Measurements from ENCODE around the gene IDH3B. TPM values are rescaled to one million over a fixed set of nuclear protein-coding genes. Genes with fewer than 3 reads are reported as not detected.

The IDH3B gene
- total RNA-seq, 2 experiments from 2014 or later, result 100 to 103 TPM

DNA sequence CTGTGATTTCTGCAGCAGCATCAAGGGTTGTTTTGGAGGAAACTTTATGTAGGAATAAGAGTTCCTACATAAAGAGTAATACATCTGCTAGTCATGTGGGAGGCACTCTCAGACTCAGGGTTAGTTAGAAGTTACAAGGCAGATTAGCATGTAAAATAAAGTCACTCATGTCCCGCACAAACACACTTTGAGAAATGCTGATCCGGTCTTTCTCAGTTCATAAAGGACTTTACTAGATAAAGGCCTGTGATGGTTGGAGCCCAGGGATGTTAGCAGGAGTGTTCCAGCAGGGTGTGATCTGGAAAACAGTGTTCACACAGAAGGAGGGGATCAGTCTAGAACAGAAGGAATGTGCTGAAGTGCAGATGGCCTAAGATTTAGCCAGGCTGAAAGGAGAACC lies 44.7 kb downstream of the IDH3B start:
- Mint-ChIP-seq H3K27ac (no peak overlapping the region), H3K4me3 (no peak overlapping the region), H3K4me1 (no peaks in the 10 kb centered on the region), H3K36me3 (ENCODE audit: low read depth) (no peaks in the 10 kb centered on the region), H3K27me3 (peaks cover 14% of the 10 kb centered on the region), H3K9me3 (no peaks in the 10 kb centered on the region)
- DNase-seq, result no peak
- ChIA-PET POLR2A (no interaction called here), CTCF (no interaction called here)

DNA sequence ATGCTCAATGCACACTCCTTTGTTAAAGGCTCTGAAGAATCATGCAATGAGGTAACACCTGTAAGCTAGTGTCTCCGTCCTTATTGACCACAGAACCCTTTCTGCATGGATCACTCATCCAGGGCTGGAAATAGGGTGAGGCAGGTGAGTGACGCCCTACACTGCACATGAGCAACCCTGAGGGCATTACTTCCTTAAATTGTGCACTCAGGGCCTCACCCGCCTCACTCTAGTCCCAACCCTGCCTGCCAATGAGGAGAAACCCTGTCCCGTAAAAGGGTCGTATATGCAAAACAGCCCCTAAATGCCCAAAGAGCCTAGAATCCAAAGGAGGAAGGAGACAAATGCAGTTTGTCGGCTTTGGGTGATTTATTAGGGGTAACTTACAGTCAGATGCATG lies 45.2 kb downstream of the IDH3B start:
- Mint-ChIP-seq H3K4me1 (no peaks in the 10 kb centered on the region), H3K36me3 (ENCODE audit: low read depth) (no peaks in the 10 kb centered on the region), H3K9me3 (no peaks in the 10 kb centered on the region), H3K4me3 (no peak overlapping the region), H3K27ac (no peak overlapping the region), H3K27me3 (peaks cover 14% of the 10 kb centered on the region)
- CTCF ChIA-PET, result no interaction called here
- DNase-seq, result no peak
- POLR2A ChIA-PET, result no interaction called here

DNA sequence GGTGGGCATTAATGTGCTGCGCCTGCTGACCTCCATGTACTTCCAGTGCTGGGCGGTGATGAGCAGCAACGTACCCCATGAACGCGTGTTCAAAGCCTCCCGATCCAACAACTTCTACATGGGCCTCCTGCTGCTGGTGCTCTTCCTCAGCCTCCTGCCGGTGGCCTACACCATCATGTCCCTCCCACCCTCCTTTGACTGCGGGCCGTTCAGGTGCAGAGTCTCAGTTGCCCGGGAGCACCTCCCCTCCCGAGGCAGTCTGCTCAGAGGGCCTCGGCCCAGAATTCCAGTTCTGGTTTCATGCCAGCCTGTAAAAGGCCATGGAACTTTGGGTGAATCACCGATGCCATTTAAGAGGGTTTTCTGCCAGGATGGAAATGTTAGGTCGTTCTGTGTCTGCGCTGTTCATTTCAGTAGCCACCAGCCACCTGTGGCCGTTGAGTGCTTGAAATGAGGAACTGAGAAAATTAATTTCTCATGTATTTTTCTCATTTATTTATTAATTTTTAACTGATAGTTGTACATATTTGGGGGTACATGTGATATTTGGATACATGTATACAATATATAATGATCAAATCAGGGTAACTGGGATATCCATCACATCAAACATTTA lies 46.8 kb downstream of the IDH3B start:
- Mint-ChIP-seq H3K27ac (no peak overlapping the region), H3K9me3 (no peaks in the 10 kb centered on the region), H3K4me3 (no peak overlapping the region), H3K4me1 (no peaks in the 10 kb centered on the region), H3K27me3 (peaks cover 13% of the 10 kb centered on the region), H3K36me3 (ENCODE audit: low read depth) (no peaks in the 10 kb centered on the region)
- CTCF ChIA-PET, result no interaction called here
- DNase-seq, result no peak
- POLR2A ChIA-PET, result no interaction called here

DNA sequence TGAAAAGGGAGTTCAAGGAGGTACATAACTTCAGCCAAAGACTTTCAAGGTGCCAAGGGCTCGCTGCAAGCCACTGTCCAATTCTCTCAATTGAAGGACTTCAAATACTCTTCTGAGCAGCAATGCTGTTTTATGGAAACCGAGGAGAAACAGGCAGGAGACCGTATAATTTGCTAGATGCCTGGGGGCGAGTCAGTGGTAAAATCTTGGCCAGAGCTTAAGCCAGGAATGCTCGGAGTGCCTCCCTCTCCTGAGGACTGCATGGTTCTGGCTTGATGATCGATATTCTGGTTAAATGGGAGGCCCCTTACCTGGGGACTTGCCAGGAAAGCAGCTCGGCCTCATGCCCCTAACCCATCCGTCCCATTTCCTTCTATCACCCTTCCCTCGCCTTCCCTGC lies 47.4 kb downstream of the IDH3B start:
- no peak for DNase-seq
- ChIA-PET POLR2A (no interaction called here), CTCF (no interaction called here)
- Mint-ChIP-seq H3K4me3 (no peak overlapping the region), H3K27me3 (peaks cover 15% of the 10 kb centered on the region), H3K9me3 (no peaks in the 10 kb centered on the region), H3K4me1 (no peaks in the 10 kb centered on the region), H3K27ac (no peak overlapping the region), H3K36me3 (ENCODE audit: low read depth) (no peaks in the 10 kb centered on the region)

DNA sequence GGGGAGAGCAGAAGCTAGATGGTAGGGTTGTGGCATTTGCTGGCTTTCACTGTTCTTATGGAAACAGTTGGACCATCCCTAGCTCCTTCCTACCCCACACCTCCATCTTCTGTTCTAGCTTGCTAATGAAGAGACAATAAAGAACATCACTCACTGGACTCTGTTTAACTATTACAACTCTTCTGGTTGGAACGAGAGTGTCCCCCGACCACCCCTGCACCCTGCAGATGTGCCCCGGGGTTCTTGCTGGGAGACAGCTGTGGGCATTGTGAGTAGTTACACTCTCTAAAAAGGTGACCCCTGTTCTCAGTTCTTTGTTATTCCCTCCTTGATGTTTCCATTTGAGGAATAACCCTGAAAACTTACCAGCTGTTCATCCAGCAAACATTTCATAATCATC lies 51.9 kb downstream of the IDH3B start:
- H3K4me3 Mint-ChIP-seq, result no peak overlapping the region
- POLR2A ChIA-PET, result no interaction called here
- no peak overlapping the region for H3K27ac Mint-ChIP-seq
- CTCF ChIA-PET, result no interaction called here
- no peak for DNase-seq
- no peaks in the 10 kb centered on the region for H3K4me1 Mint-ChIP-seq
- H3K36me3 Mint-ChIP-seq (ENCODE audit: low read depth), result peaks cover 2% of the 10 kb centered on the region
- H3K9me3 Mint-ChIP-seq, result peaks cover 5% of the 10 kb centered on the region
- peaks cover 23% of the 10 kb centered on the region for H3K27me3 Mint-ChIP-seq

DNA sequence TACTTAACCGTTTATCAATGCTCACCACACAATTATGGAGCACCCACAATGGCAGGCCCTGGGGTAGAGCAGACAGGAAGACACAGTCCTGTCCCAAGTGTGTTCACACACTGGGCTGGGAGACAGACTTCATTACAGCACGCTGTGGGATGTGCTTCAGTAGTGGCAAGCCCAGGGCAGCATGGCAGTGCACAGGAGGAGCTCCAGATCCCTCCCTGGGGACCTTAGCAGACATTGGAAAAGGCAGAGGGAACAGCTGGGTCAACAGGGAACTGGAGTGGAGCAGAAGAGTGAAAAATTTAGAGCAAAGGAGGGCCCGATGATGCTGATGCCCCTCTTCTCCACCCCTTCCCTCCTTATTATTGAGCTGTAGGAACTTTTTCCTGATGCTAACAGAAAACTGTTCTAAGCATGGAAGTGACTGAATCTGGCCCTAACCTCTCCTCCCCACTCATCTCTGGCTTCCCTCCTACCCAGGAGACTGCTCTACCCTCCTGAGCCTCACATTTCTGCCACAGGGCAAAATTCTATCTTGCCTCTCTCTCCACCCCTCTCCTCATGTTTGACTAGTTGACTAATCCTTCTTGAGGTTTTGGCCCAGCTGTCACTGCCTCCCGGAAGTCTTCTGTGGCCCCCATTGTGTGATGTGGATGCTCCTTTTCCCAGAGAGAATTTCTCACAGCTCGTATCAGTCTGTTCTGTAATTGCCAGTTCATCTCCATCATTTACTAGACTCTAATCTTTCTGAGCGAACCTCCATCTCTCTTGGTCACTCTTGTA lies 52.9 kb downstream of the IDH3B start:
- Mint-ChIP-seq H3K4me3 (no peak overlapping the region), H3K27me3 (peaks cover 22% of the 10 kb centered on the region), H3K27ac (no peak overlapping the region), H3K9me3 (peaks cover 5% of the 10 kb centered on the region), H3K4me1 (no peaks in the 10 kb centered on the region), H3K36me3 (ENCODE audit: low read depth) (peaks cover 2% of the 10 kb centered on the region)
- DNase-seq, result no peak
- ChIA-PET CTCF (no interaction called here), POLR2A (no interaction called here)

DNA sequence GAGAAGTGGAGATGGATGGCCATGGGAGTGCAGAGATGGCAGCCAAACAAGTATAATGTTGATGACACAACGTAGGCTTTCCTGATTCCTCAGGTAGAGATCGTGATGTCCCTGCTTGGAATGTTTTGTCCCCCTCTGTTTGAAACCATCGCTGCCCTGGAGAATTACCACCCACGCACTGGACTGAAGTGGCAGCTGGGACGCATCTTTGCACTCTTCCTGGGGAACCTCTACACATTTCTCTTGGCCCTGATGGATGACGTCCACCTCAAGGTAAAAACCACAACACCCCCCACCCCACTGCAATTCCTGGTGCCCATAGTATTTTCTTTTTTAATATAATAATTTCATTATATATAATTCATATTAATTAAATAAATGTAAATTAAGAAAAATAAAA lies 53.7 kb downstream of the IDH3B start:
- CTCF ChIA-PET, result no interaction called here
- Mint-ChIP-seq H3K4me3 (no peak overlapping the region), H3K36me3 (ENCODE audit: low read depth) (peaks cover 2% of the 10 kb centered on the region), H3K27me3 (peaks cover 19% of the 10 kb centered on the region), H3K4me1 (no peaks in the 10 kb centered on the region), H3K27ac (no peak overlapping the region), H3K9me3 (peaks cover 6% of the 10 kb centered on the region)
- POLR2A ChIA-PET, result no interaction called here
- DNase-seq, result no peak

Small RNA genes within 50 kb of the gene (microRNA-seq; reads per million reads assigned to microRNA genes)
- 13.3 reads per million, percentile 44 among the genes with 10 or more reads in this experiment for gene MIR1292 (ENCODE audit: borderline microRNAs expressed, borderline replicate concordance)

Other genes with a start within 250 kb of the IDH3B start
- gene SNRPB, start 193.4 kb downstream of the IDH3B start, total RNA-seq, result 100 to 1,000 TPM; 247 to 291 TPM
- 1 to 10 TPM; 8.9 to 9.3 TPM for gene ZNF343, start 155.3 kb downstream of the IDH3B start, total RNA-seq
- not detected for gene TMC2, start 127.6 kb downstream of the IDH3B start, total RNA-seq
- gene NOP56, start 11.6 kb downstream of the IDH3B start, total RNA-seq, result 100 to 1,000 TPM; 382 to 387 TPM
- gene EBF4, start 28.6 kb upstream of the IDH3B start, total RNA-seq, result under 1 TPM; 0.27 to 0.64 TPM
- gene CPXM1, start 136.4 kb upstream of the IDH3B start, total RNA-seq, result under 1 TPM in 1 of 2 experiments, not detected in 1; 0.12 TPM
- not detected for gene C20orf141, start 150.8 kb upstream of the IDH3B start, total RNA-seq
- gene TMEM239, start 152.1 kb upstream of the IDH3B start, total RNA-seq, result not detected
- 10 to 100 TPM; 22.6 to 23.9 TPM for gene PCED1A, start 176.4 kb upstream of the IDH3B start, total RNA-seq
- 10 to 100 TPM; 49.7 to 54.9 TPM for gene VPS16, start 176.5 kb upstream of the IDH3B start, total RNA-seq
- 10 to 100 TPM; 66.4 to 83.9 TPM for gene PTPRA, start 209.3 kb upstream of the IDH3B start, total RNA-seq